HuH-7.5 (cell line): ENCODE results near the gene PKD1.

ENCODE experiments used
- DNase-seq: peaks from one replicate; pipeline ENCODE4 v3.0.0; 2011; ENCODE audit warnings: low spot score

Gene PKD1

DNA sequence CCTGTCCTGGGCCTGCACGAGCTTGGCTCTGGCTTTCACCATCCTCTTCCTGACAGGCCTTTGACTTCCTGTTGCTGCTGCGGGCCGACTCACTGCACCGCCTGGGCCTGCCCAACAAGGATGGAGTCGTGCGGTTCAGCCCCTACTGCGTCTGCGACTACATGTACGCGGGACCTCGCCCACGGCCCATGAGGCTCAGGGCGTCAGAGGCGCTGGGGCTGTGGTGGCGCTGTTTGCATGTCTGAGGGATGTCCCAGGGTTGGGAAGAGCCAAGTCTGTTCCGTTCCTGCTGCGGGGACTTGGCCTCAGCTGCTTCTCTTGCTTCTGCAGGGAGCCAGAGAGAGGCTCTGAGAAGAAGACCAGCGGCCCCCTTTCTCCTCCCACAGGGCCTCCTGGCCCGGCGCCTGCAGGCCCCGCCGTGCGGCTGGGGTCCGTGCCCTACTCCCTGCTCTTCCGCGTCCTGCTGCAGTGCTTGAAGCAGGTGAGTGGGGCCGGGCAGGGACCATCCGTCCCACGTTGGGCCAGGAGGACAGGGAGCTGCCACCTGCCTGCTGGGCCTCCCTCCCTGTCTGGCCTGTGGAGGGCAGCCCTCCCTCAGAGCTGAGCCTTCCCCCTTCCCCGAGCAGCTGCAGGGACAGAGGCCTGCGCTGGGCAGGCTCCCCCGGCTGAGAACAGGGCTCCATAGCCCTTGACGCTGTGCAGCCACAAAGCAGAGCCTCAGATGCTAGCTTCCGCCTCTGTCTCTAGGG is 64.1 kb downstream of the PKD1 start:
- no peak for DNase-seq

DNA sequence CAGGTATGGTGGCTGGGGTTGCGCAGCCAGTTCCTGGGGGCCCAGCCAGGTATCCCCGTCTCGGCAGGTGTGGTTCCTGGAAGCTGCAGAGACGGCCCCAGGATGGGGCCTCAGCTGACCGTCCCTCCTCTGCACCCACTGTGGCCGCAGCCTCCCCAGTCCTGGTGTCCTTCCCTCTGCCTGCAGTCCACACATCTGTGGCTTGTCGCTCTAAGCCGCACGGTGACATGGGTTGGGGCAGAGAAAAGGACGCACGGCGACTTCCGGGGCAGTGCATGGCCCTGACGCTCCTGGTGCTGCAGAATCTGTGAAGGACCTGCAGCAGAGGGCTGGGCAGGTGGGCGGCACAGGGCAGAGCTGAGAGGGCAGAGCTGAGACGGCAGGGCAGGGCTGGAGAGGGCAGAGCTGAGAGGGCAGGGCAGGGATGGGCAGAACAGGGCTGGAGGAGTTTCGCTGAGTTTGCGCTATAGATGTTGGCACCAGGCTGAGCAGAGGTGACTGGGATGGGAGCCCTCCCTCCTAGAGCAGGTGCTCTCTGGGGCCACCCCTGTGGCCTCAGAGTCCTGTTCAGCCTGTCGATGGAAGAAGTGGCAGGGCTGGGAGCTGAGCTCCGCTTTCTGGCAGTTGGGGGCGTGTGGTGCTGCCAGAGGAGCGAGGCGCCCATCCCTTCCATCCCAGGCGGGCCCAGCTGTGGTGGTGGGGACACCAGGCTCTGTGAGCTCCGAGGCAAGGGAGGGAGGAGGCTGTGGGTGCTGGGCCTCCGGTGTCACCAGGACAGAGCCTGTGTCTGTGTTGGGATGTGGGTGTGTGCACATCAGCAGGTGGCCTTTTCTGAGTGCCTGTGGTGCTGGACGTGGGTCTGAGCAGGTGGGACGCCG is 64.9 kb downstream of the PKD1 start:
- no peak for DNase-seq

DNA sequence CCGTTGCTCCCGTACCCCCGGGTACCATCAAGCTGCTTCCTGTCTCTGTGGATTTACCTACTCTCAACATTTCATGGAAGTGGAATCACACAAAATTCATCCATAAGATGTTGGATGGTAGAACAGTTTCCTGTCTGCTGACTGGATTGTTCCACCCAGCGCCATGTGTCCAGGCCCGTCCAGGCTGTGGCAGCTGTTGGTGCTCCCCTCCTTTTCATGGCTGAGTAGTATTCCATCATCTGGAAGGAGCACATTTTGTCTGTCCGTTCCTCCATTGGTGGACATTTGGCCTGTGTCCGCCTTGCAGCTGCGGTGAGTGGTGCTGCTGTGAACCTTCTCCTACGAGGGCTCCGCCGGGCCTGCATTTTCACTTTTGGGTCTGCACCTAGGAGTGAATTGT is 69.6 kb downstream of the PKD1 start:
- DNase-seq = no peak

DNA sequence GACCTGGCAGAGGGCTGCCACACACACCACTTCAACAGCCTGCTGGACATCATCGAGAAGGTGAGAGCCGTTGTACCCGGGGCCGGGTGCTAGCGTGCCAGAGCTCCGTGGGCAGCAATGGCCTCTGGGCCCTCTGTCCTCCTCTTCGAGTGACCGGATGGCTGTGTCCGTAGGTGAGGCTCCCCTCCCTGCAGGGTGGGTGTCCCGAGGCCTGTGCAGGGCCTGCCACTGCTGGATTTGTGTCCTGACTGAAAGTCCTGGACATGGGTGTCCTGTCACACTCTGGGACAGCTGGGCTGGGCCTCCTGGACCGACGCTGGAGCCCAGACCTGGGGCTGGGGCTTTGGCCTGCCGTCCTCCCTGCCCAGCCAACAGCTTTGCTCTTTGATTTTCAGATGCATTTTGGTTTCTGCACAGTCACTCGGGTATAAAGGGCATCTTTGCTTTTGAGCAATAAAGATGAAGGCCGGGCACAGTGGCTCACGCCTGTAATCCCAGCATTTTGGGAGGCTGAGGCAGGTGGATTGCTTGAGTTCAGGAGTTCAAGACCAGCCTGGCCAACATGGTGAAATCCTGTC is 71.2 kb downstream of the PKD1 start:
- no peak for DNase-seq

DNA sequence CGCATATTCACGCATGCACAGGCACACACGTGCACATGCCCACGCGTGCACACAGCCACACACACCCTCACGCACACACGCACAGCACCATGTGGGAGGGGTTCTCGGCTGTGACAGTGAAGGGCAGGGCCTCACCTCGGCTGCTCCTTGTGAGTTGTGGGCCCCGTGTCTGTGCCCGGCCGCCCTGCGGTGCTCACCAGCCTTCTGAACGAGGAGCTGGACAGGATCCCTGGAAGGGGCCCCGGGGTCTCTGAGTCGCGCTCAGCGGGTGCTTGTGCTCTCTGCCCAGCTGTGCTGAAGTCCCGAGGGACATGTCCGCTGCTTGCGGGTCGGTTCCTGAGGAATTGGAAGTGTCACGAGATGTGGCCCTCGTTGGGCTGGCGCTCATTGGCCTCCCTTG is 71.8 kb downstream of the PKD1 start:
- DNase-seq = no peak

DNA sequence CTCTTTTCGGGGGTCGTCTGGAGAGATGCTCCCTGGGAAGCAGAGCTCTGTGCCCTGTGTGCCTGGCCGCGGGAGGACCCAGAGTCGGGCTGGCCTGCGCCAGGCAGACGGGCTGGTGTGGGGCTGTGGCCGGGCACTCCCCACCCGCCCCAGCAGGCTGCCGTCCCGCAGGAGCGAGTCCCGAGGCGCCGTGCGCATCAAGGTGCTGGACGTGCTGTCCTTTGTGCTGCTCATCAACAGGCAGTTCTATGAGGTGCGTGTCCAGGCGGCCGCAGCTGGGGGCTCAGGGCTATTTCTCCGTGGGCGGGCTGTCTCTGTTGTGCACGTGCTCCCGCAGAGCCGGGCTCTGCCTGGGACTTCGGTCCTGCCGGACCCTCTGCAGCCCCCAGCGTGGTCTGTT is 72.9 kb downstream of the PKD1 start:
- DNase-seq = no peak

DNA sequence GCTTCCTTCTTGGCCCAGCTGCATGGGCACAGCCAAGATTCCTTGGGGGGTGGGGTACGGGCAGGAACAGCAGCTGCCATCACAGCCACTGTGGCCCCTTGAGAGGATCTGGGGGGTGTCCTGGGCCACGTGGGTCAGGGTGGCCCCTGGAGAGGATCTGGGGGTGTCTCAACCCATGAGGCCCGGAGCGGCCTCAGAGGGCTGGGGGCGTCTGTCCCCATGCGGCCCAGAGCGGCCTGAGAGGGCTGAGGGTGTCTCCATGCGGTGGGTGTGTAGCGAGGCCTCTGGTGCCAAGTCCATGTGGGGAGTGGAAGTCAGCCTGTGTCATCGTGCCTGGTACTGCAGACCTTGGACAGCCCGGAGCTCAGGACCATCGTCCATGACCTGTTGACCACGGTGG is 74.2 kb downstream of the PKD1 start:
- no peak for DNase-seq

DNA sequence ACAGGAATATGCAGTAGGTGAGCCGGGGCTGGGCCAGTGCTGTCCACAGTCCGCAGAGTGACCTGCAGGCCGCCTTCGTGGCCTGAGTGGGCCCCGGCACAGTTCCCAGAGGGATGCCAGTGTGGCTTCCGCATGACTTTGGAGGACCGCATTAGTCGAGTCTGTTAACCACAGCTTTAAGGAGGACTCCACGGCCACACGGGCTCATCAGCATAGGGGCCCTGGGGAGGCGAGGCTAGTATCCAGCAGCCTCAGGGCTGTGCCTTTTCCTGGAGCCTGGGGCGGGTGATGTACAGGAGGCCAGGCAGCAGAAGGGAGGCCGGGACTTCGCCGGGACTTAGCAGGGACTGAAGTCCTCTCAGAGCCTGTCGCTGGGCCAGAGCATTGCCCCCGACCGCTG is 74.7 kb downstream of the PKD1 start:
- DNase-seq = no peak

DNA sequence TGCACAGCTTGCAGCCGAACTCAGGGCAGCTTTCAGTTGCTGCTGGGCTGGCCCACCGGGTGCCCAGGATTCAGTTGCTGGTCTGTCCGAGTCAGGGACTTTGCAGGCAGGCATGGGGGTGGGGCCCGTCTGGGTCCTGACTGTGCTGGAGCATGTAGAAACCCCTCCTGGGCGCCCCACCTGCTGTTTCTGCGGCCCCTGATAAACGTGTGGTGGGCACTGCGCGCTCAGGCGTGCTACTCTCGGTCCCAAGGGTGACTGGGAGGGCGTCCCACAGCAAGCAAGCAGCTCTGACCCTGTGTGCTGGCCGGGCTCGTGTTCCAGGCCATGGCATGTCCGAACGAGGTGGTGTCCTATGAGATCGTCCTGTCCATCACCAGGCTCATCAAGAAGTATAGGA is 75.4 kb downstream of the PKD1 start:
- DNase-seq = no peak

DNA sequence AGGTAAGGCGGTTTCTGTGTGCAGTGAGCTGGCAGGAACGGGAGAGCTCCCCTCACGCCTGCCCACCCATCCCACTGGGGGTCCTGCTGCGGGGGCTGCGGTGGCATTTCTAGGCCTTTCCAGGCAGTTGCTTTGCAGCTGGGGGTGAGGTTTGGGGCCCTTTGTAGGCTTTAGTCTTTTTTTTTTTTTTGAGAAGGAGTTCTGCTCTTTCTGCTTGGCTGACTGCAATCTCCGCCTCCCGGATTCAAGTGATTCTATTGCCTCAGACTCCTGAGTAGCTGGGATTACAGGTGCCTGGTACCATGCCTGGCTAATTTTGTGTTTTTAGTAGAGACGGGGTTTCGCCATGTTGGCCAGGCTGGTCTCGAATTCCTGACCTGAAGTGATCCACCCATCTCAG is 76.8 kb downstream of the PKD1 start:
- no peak for DNase-seq

DNA sequence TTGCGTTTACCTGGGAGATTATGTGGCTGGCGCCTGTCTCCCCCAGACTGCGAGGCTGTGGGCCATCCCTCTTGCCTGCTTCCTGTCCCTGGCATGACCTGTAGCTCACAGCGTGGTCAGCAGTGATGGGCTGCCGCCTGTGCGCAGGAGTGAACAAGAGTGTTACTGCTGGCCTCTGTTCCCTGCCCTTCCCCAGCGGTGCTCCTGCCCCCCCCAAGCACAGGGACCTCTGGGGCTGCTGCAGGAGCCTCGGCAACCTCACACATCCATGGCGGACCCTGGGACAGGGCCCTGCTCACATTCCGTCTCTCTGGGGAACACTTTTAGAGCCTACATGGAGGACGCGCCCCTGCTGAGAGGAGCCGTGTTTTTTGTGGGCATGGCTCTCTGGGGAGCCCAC is 77.3 kb downstream of the PKD1 start:
- no peak for DNase-seq

DNA sequence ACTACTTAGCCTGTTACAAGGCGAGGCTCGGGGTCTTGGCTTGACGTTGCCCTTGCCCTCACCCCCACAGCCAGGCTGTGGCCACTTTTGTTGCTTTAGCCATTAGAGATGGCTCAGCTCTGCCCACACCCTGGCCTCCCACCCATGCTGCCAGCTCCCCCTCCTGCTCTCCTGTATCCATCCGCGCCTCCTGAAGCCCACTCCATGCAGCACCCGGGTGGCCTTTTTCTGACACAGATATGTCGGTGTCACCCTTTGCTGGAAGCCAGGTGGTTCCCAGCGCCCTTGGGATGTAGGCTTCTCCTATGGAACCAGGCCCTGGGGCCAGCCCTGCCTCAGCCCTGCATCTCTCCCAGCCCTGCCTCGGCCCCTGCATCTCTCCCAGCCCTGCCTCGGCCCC is 78.3 kb downstream of the PKD1 start:
- no peak for DNase-seq

DNA sequence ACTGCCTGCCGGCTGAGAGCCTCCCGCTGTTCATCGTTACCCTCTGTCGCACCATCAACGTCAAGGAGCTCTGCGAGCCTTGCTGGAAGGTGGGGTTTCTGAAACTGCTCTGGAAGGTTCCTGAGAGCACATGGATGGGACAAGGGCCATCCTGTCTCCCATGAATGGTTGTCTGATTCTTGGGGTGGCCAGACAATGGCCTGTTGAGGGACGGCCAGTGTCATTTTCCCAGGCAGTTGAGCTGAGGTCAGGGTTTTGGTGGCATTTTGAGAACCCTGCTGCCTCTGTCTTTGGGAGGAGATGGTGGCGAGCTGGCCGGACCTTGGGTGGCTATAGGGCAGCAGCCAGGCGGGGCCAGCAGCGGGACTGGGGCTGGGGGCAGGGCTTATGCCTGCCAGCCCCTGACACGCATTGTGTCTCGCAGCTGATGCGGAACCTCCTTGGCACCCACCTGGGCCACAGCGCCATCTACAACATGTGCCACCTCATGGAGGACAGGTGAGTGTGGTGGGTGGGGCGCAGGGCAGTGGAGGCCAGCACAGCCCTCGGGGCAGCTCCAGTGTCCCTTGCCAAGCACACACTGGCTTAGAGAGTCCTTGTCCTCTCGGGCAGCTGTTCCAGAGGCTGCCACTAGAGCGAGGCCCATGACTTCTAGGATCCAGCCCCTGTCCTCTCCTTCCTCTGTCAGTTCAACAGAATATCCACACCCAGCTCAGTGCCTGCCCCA is 78.9 kb downstream of the PKD1 start:
- DNase-seq = peak; percentile 59

DNA sequence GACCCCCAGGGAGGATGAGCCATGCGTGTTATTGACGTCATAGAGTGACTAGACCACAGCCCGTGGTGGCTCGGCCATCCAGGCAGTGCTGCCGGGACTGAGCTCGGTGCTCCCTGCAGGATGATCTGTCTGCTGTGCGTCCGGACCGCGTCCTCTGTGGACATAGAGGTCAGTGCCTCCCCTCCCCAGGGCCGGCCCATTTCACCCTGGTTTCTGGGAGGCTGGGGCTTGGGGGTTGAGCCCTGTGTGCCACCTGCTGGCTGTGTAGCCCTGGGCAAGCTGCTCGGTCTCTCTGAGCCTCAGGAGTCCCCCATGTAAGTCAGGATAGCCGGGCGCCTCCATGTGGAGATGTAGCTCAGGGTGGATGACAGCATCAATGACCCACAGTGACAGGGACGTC is 79.6 kb downstream of the PKD1 start:
- DNase-seq = peak; percentile 49

DNA sequence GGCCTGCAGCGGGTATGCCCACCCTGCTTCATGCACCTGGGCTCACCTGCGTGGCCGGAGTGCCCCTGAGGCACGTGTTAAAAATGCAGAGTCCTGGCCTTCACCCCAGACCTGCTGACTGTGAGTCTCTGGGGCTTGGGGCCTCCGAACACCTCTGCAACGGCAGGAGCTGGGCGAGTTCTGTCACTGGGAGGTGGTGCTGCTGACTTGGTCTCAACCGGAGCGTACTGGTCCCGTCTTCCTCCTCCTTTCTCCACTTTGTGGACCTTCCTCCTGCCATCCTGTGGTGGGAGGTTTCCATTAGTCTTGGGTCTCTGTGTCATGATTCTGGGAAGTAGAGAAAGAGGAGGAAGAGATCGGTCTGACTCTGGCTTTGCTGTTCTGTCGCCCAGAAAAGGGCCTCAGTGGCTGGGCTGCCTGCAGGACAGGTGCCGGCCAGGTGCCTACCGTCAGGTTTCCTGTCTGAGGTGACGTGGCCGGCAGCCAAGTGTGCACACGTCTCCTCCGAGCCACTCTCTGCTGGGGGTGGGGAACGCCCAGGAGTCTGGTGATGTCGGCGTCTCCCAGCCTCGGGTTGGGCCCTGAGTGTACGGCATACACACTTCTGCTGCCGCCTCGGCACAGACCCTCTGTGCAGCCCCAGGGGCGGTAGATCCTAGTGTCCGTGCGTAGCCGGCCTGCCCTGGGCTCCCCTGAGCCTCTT is 81.0 kb downstream of the PKD1 start:
- no peak for DNase-seq

DNA sequence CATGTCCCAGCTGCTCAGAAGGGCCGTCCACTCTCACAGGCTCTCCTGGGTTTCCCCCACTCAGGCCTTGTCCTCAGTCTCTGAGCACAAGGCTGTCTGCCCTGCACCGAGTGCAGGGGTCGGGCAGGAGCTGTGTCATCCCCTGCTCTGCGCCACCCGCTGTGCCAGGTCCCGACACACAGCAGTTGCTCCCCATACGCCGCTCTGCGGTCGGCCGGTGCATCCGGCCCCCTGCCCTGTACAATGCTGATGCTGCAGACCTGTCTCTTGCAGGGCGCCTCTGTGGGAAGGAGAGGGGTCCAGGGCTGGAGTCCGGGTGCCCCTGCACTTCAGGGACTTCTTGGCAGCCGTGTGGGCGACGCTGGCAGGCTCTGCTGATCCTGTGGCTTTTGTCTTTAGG is 81.8 kb downstream of the PKD1 start:
- DNase-seq = no peak

DNA sequence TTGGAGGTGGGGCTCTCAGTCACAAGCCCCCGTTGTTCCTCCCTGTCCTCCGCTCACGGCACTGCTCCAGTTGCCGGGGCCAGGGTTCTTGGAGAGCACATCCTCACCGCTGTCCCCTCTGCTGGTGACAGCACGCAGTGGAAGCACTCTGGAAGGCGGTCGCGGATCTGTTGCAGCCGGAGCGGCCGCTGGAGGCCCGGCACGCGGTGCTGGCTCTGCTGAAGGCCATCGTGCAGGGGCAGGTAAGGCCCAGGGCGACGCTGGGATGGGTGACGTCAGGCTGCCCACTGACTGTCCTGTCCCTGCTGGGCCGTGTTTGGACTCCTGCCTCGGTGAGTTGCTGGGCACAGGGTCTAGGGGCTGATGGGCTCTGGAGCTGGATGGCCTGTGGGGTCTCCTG is 82.5 kb downstream of the PKD1 start:
- no peak for DNase-seq

DNA sequence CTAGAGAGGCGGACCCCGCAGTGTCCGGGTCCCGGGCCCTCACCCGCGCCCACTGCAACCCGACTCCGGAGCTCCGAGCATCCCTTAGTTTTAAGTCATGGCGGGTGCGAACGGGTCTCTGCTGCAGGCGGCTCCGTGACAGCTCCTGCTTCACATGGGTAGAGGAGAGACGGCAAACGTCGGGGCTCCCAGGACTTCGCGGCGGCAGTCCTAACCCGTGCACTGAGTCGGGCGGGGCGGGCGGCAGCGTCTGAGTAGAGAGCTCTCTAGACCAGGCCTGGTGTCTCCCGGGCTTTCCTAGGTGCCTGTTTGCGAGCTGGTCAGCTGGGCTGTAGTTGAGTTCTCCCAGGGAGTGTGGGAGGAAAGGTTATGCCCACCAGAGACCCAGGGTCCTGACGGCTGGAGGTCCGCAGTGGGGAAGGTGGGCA is 87.6 kb downstream of the PKD1 start:
- no peak for DNase-seq

DNA sequence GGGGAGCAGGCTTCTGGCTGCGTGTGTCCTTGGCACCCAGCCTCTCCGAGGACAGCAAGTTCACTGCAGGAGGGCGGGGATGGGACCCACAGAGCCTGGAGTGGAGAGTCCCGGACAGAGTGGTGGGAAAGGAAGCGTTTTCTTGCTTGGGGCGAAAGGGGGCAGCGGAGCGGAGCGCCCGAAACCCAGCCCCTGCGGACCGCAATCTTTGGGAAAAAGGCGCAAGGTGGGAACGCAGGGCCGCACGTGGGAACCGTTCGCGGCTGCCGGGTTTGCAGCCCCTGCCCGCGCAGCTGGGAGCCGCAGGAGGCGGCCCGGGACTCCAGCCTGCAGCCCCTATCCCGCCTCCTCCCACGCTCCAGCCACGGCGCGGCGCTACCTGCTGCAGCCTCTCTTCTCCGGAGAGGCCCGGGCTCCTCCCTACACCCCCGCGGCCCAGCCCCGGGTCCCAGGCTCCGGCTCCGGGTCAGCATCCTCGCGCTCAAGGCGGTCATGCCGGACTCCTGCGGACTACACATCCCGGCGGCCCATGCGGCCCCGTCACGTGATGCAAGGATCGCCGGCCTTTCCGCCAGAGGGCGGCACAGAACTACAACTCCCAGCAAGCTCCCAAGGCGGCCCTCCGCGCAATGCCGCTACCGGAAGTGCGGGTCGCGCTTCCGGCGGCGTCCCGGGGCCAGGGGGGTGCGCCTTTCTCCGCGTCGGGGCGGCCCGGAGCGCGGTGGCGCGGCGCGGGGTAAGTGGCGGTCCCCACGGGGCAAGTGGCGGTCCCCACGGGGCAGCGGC is 88.2 kb downstream of the PKD1 start, which contains the start of the genes NTHL1 and TSC2:
TSS of gene NTHL1 (minus strand) at position 505 of the 786 bp plus-strand sequence. CDS start at position 494, 11 bp downstream.
TSS of gene TSC2 (plus strand) at position 656 of the 786 bp plus-strand sequence. CDS start 631 bp downstream, outside the sequence.
- peak; percentile 90 for DNase-seq

DNA sequence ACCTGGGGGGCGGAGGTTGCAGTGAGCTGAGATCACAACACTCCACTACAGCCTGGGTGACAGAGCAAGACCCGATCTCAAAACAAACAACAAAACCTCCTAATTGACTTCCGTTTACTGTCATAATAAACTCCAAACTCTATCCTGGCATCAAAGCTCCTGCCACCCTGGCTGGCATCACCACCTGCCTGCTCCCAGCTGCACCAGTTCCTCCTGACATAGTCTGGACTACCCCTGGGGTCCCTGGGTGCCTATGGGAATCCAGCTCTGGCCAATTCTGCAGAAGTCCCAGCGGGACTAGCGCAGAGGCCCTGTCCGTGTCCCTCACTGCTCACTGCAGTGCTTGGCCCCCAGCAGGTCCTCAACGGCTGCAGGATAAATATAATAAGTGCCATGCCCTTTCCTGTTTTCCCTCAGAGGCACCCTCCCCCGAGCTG is 88.8 kb downstream of the PKD1 start:
- DNase-seq = no peak
